ENCODE results near the gene GALM.

The GALM gene

DNA sequence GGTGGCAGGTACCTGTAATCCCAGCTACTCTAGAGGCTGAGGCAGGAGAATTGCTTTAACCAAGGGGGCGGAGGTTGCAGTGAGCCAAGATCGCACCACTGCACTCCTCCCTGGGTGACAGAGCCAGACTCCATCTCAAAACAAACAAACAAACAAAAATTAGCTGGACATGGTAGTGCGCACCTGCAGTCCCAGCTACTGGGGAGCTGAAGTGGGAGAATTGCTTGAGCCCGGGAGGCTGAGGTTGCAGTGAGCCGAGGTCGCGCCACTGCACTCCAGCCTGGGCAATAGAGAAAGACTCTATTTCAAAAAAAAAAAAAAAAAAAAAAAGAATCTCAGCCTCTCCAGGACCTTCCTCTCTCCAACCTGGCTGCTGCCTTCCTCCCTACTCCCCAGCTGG, 65.2 kb downstream of the GALM start:
- H3K27me3 ChIP-seq (ENCODE audit: low read length) = no peaks in the 10 kb centered on the region
- H3K36me3 ChIP-seq (ENCODE audit: low read length) = no peaks in the 10 kb centered on the region
- no peaks in the 10 kb centered on the region for H4K20me1 ChIP-seq (ENCODE audit: low read depth, low read length)
- H3K9ac ChIP-seq (ENCODE audit: low read length) = no peak overlapping the region
- H3K4me3 ChIP-seq (ENCODE audit: insufficient read depth, low read length, poor library complexity, severe bottlenecking) = no peak overlapping the region
- no peaks in the 10 kb centered on the region for H3K9me2 ChIP-seq (replicated peaks; ENCODE audit: insufficient read depth, low read length)
- no peaks in the 10 kb centered on the region for H3K79me2 ChIP-seq (ENCODE audit: insufficient read depth, low read length)
- H3K4me2 ChIP-seq (ENCODE audit: low read depth, low read length, poor library complexity, severe bottlenecking) = no peak overlapping the region
- no peak for TF ChIP-seq EZH2phosphoT487 (conservative IDR thresholded peaks at IDR 0.05; ENCODE audit: low read length)
- TF ChIP-seq, protein P1, sequence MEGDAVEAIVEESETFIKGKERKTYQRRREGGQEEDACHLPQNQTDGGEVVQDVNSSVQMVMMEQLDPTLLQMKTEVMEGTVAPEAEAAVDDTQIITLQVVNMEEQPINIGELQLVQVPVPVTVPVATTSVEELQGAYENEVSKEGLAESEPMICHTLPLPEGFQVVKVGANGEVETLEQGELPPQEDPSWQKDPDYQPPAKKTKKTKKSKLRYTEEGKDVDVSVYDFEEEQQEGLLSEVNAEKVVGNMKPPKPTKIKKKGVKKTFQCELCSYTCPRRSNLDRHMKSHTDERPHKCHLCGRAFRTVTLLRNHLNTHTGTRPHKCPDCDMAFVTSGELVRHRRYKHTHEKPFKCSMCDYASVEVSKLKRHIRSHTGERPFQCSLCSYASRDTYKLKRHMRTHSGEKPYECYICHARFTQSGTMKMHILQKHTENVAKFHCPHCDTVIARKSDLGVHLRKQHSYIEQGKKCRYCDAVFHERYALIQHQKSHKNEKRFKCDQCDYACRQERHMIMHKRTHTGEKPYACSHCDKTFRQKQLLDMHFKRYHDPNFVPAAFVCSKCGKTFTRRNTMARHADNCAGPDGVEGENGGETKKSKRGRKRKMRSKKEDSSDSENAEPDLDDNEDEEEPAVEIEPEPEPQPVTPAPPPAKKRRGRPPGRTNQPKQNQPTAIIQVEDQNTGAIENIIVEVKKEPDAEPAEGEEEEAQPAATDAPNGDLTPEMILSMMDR (IDR thresholded peaks at IDR 0.05; ENCODE audit: insufficient read depth, low read length, poor library complexity, severe bottlenecking) = no peak
- no peaks in the 10 kb centered on the region for H3F3A ChIP-seq (ENCODE audit: insufficient read depth)
- H3K9me3 ChIP-seq (ENCODE audit: insufficient read depth, low read length) = no peaks in the 10 kb centered on the region
- no peak overlapping the region for H2AFZ ChIP-seq (ENCODE audit: low read depth, low read length, severe bottlenecking)
- no peak overlapping the region for H3K27ac ChIP-seq (ENCODE audit: low read depth, low read length)

DNA sequence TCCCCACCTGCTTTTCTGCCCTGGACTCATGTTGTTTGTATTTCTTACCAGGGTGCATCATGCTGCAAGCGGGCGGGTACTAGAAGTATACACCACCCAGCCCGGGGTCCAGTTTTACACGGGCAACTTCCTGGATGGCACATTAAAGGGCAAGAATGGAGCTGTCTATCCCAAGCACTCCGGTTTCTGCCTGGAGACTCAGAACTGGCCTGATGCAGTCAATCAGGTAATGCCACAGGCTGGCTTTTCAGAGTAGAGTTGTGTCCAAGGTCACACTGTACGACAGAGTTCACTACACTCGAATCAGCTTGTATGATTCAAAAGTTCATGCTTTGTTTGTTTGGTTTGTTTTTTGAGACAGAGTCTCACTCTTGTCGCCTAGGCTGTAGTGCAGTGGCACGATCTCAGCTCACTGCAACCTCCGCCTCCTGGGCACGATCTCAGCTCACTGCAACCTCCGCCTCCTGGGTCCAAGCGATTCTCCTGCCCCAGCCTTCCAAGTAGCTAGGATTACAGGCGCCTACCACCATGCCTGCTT, 65.8 kb downstream of the GALM start:
- Histone ChIP-seq H3K79me2 (ENCODE audit: insufficient read depth, low read length) (no peaks in the 10 kb centered on the region), H3K4me3 (ENCODE audit: insufficient read depth, low read length, poor library complexity, severe bottlenecking) (no peak overlapping the region), H3K9me2 (replicated peaks; ENCODE audit: insufficient read depth, low read length) (no peaks in the 10 kb centered on the region), H3K4me2 (ENCODE audit: low read depth, low read length, poor library complexity, severe bottlenecking) (no peak overlapping the region), H3K36me3 (ENCODE audit: low read length) (no peaks in the 10 kb centered on the region), H2AFZ (ENCODE audit: low read depth, low read length, severe bottlenecking) (no peak overlapping the region), H3K27ac (ENCODE audit: low read depth, low read length) (no peak overlapping the region), H4K20me1 (ENCODE audit: low read depth, low read length) (no peaks in the 10 kb centered on the region), H3K27me3 (ENCODE audit: low read length) (no peaks in the 10 kb centered on the region), H3F3A (ENCODE audit: insufficient read depth) (no peaks in the 10 kb centered on the region), H3K9me3 (ENCODE audit: insufficient read depth, low read length) (no peaks in the 10 kb centered on the region), H3K9ac (ENCODE audit: low read length) (no peak overlapping the region)
- no peak for TF ChIP-seq EZH2phosphoT487 (conservative IDR thresholded peaks at IDR 0.05; ENCODE audit: low read length)
- TF ChIP-seq, protein P1 (IDR thresholded peaks at IDR 0.05; ENCODE audit: insufficient read depth, low read length, poor library complexity, severe bottlenecking) = no peak

DNA sequence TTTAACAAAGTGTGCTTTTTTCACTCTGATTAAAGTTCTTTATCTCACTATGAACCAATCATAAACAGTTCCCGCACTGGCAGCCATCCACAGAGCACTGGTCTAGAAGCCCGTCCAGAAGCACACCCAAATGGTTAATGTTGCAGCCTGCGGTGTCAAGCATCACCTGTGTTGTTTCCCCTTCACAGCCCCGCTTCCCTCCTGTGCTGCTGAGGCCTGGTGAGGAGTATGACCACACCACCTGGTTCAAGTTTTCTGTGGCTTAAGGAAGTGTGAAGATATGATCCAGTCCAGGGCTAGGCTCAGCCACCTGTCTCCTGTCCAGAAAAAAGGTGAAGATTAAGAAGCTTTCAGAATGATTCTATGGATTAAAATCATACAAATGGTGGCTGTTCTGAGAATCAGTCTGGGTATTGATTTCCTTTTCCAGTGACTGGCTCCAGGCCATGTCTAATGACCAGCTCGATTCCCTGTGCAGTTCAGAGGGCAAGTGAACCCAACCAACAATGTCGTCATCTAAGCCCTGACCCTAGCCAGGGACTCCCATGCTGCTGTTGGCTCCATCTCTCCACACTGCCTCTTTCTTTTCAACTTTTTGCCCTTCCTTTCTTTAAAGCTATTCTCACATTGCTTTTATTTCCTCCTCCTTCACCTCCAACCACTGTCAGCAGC, 67.5 kb downstream of the GALM start:
- no peaks in the 10 kb centered on the region for H3K79me2 ChIP-seq (ENCODE audit: insufficient read depth, low read length)
- 0 out of 2 replicates have a peak, but pooled peaks cover 3% of the 10 kb centered on the region for H3K36me3 ChIP-seq (ENCODE audit: low read length)
- no peak overlapping the region for H3K4me3 ChIP-seq (ENCODE audit: insufficient read depth, low read length, poor library complexity, severe bottlenecking)
- H3F3A ChIP-seq (ENCODE audit: insufficient read depth) = no peaks in the 10 kb centered on the region
- no peaks in the 10 kb centered on the region for H3K9me2 ChIP-seq (replicated peaks; ENCODE audit: insufficient read depth, low read length)
- H3K9me3 ChIP-seq (ENCODE audit: insufficient read depth, low read length) = no peaks in the 10 kb centered on the region
- no peak overlapping the region for H3K4me2 ChIP-seq (ENCODE audit: low read depth, low read length, poor library complexity, severe bottlenecking)
- H3K27me3 ChIP-seq (ENCODE audit: low read length) = no peaks in the 10 kb centered on the region
- H3K9ac ChIP-seq (ENCODE audit: low read length) = no peak overlapping the region
- TF ChIP-seq EZH2phosphoT487 (conservative IDR thresholded peaks at IDR 0.05; ENCODE audit: low read length) = no peak
- TF ChIP-seq, protein P1 (IDR thresholded peaks at IDR 0.05; ENCODE audit: insufficient read depth, low read length, poor library complexity, severe bottlenecking) = no peak
- H2AFZ ChIP-seq (ENCODE audit: low read depth, low read length, severe bottlenecking) = no peak overlapping the region
- H4K20me1 ChIP-seq (ENCODE audit: low read depth, low read length) = no peaks in the 10 kb centered on the region
- no peak overlapping the region for H3K27ac ChIP-seq (ENCODE audit: low read depth, low read length)

Data from SU-DHL-6 (cell line).